Measurements from ENCODE around the gene SCFD2. TPM values are rescaled to one million over a fixed set of nuclear protein-coding genes. Genes with fewer than 3 reads are reported as not detected.

Gene SCFD2
- total RNA-seq, 4 donors from 2014 or later, result 13.1 to 27.4 (median 19.8) TPM

GRCh38 chr4:53186714-53187358 lies 179.0 kb downstream of the SCFD2 start:
- TF ChIP-seq, protein P1, sequence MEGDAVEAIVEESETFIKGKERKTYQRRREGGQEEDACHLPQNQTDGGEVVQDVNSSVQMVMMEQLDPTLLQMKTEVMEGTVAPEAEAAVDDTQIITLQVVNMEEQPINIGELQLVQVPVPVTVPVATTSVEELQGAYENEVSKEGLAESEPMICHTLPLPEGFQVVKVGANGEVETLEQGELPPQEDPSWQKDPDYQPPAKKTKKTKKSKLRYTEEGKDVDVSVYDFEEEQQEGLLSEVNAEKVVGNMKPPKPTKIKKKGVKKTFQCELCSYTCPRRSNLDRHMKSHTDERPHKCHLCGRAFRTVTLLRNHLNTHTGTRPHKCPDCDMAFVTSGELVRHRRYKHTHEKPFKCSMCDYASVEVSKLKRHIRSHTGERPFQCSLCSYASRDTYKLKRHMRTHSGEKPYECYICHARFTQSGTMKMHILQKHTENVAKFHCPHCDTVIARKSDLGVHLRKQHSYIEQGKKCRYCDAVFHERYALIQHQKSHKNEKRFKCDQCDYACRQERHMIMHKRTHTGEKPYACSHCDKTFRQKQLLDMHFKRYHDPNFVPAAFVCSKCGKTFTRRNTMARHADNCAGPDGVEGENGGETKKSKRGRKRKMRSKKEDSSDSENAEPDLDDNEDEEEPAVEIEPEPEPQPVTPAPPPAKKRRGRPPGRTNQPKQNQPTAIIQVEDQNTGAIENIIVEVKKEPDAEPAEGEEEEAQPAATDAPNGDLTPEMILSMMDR (IDR thresholded peaks at IDR 0.05; ENCODE audit: low read depth), result no peak

DNA sequence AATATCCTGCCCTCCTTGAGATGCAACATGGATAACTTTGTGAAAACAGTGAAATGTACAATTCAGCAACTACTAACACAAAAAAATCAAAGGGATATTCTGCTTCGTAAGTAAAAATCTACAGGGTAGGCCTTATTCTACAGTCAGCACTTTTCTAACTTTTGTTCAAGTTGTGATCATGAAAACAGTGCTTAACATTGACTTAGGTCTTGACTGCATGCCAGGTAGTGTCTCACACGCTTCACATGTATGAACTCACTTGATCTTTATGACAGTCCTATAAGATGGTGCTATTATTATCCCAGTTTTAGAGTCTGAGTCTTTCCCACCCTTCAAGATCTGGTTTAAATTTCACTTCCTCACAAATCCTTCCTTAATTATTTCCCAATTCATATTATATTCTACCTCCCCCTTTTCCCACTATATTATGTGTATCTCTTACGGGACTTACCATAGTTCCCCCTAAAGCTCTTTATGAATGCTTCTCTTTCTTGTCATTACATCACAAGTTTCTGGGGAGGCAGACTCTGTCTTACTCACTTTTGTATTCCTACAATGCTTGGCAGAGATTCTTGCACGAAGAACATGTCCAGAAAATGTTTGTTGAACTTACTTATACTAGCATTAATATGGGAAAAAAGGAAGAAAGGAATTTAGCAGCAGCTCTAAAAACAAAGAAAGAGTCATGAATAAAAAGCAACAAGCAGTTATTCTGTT lies 179.8 kb downstream of the SCFD2 start:
- TF ChIP-seq, protein P1 (IDR thresholded peaks at IDR 0.05; ENCODE audit: low read depth), result no peak

DNA sequence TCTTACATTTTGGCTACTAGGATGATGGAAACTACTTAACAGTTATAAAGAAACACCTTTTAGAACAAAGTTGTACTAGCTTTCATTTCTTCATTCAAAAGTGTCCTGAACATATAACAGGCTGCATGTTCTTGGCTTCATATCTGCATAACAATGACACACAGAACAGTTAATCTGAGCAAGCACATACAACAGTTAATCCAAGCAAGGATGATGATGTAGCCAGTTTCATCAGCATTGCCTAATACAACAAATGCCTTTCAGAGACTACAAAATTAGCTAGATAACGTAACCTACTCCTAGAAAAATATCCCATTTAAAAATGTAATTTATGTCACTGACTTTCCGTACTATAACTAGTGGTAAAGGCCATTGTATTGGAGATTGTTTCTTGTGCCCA lies 182.1 kb downstream of the SCFD2 start:
- TF ChIP-seq, protein P1 (IDR thresholded peaks at IDR 0.05; ENCODE audit: low read depth), result no peak

GRCh38 chr4:53175640-53176039 lies 190.2 kb downstream of the SCFD2 start:
- TF ChIP-seq, protein P1 (IDR thresholded peaks at IDR 0.05; ENCODE audit: low read depth), result no peak

- TF ChIP-seq, protein P1 (IDR thresholded peaks at IDR 0.05; ENCODE audit: low read depth), result no peak
Observed at GRCh38 chr4:53174823-53175222, 191.0 kb downstream of the SCFD2 start.

DNA sequence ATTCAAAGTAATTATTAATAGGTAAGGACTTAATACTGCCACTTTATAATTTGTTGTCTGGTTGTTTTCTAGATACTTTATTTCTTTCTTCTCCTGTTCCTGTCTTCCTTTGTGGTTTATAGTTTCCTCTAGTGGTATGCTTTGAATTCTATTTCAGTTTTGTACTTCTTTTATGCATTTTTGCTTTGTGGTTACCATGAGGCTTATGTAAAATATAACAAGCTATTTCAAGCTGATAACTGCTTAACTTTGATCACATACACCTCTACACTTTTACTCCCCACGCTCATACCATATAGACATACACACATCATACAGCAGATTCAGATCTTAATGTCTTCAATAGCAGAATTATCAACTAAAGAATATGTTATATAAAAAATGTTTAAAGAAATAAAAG lies 192.3 kb downstream of the SCFD2 start:
- TF ChIP-seq, protein P1 (IDR thresholded peaks at IDR 0.05; ENCODE audit: low read depth), result no peak

- TF ChIP-seq, protein P1 (IDR thresholded peaks at IDR 0.05; ENCODE audit: low read depth), result no peak
Observed at GRCh38 chr4:53171797-53172196, 194.1 kb downstream of the SCFD2 start.

Measured in subcutaneous adipose tissue (tissue), 4 donors.